Loucy (cell line): ENCODE measurements around the gene CHCHD6.

Experiments used
- H2AFZ ChIP-seq: fragments of 200-600 bp; sonication (generic); 2 replicates; pipeline ENCODE4 v1.6.0; 2016; ENCODE audit warnings: antibody characterized with exemption, mild to moderate bottlenecking, low read length, moderate library complexity
- H3F3A ChIP-seq: fragments of 200-600 bp; 2 replicates; pipeline ENCODE4 v1.6.0; 2016; ENCODE audit warnings: antibody characterized with exemption, low read depth, mild to moderate bottlenecking
- H3K27me3 ChIP-seq: fragments of 200-600 bp; sonication (generic); 2 replicates; pipeline ENCODE4 v1.6.1; 2014; ENCODE audit warnings: low read length, mild to moderate bottlenecking; ENCODE audit not compliant: insufficient read depth, poor library complexity, severe bottlenecking
- H3K36me3 ChIP-seq: fragments of 200-600 bp; sonication (generic); 2 replicates; pipeline ENCODE4 v1.6.1; 2016; ENCODE audit warnings: low read length; ENCODE audit not compliant: insufficient read depth
- H3K4me1 ChIP-seq: fragments of 200-600 bp; sonication (generic); 2 replicates; pipeline ENCODE4 v1.5.1; 2014; ENCODE audit warnings: low read length, mild to moderate bottlenecking; ENCODE audit not compliant: insufficient read depth, poor library complexity, severe bottlenecking
- H3K4me2 ChIP-seq: fragments of 200-600 bp; sonication (generic); 2 replicates; pipeline ENCODE4 v1.6.0; 2014; ENCODE audit warnings: antibody characterized with exemption, low read length, low read depth, mild to moderate bottlenecking; ENCODE audit not compliant: poor library complexity, severe bottlenecking
- H3K4me3 ChIP-seq: fragments of 200-600 bp; sonication (generic); 2 replicates; pipeline ENCODE4 v1.5.1; 2014; ENCODE audit warnings: low read length, mild to moderate bottlenecking, mixed read lengths; ENCODE audit not compliant: poor library complexity, severe bottlenecking
- H3K79me2 ChIP-seq: fragments of 200-600 bp; sonication (generic); 2 replicates; pipeline ENCODE4 v1.6.1; 2014; ENCODE audit warnings: low read length; ENCODE audit not compliant: insufficient read depth
- H3K9ac ChIP-seq: fragments of 200-600 bp; sonication (generic); 2 replicates; pipeline ENCODE4 v1.6.0; 2014; ENCODE audit warnings: mild to moderate bottlenecking, low read depth, low read length, moderate library complexity; ENCODE audit not compliant: poor library complexity, severe bottlenecking
- H3K9me2 ChIP-seq: fragments of 200-600 bp; sonication (generic); replicated peaks from 2 replicates; pipeline ENCODE4 v1.6.1; 2016; ENCODE audit warnings: low read depth, low read length, mixed read lengths
- H3K9me3 ChIP-seq: fragments of 200-600 bp; sonication (generic); 2 replicates; pipeline ENCODE4 v1.6.1; 2014; ENCODE audit warnings: mild to moderate bottlenecking, antibody characterized with exemption, low read length, low read depth; ENCODE audit not compliant: insufficient read depth
- H4K20me1 ChIP-seq: fragments of 200-600 bp; sonication (generic); 2 replicates; pipeline ENCODE4 v1.6.0; 2014; ENCODE audit warnings: antibody characterized with exemption, low read length, mild to moderate bottlenecking; ENCODE audit not compliant: insufficient read depth, poor library complexity, severe bottlenecking
- CTCF ChIP-seq: fragments of 200-600 bp; sonication (generic); conservative IDR thresholded peaks from 2 replicates; pipeline ENCODE4 v1.5.1; 2014; ENCODE audit warnings: mild to moderate bottlenecking, antibody characterized with exemption, low read length
- EZH2phosphoT487 ChIP-seq: fragments of 200-600 bp; IDR thresholded peaks from 2 replicates; pipeline ENCODE4 v1.6.1; 2018; ENCODE audit warnings: antibody characterized with exemption, mild to moderate bottlenecking, moderate library complexity, borderline replicate concordance

CHCHD6 gene

GRCh38 chr3:126752303-126753190 lies 48.5 kb downstream of the CHCHD6 start:
- Histone ChIP-seq H3K79me2 (no peaks in the 10 kb centered on the region), H3K27me3 (no peaks in the 10 kb centered on the region), H2AFZ (no peak overlapping the region), H3K4me2 (no peak overlapping the region), H3K9me3 (no peaks in the 10 kb centered on the region), H3K4me3 (no peak overlapping the region), H3K4me1 (no peaks in the 10 kb centered on the region), H4K20me1 (no peaks in the 10 kb centered on the region), H3K9ac (no peak overlapping the region), H3K36me3 (no peaks in the 10 kb centered on the region), H3F3A (no peaks in the 10 kb centered on the region), H3K9me2 (no peaks in the 10 kb centered on the region)
- TF ChIP-seq CTCF (peak; percentile 87), EZH2phosphoT487 (no peak)

GRCh38 chr3:126753191-126754160 lies 49.4 kb downstream of the CHCHD6 start:
- no peaks in the 10 kb centered on the region for H3K4me1 ChIP-seq
- no peaks in the 10 kb centered on the region for H4K20me1 ChIP-seq
- no peak for TF ChIP-seq CTCF
- no peak for TF ChIP-seq EZH2phosphoT487
- no peak overlapping the region for H3K4me3 ChIP-seq
- no peak overlapping the region for H3K4me2 ChIP-seq
- H2AFZ ChIP-seq = no peak overlapping the region
- no peaks in the 10 kb centered on the region for H3K27me3 ChIP-seq
- H3K9me2 ChIP-seq = no peaks in the 10 kb centered on the region
- H3K9me3 ChIP-seq = no peaks in the 10 kb centered on the region
- no peaks in the 10 kb centered on the region for H3K79me2 ChIP-seq
- no peak overlapping the region for H3K9ac ChIP-seq
- H3F3A ChIP-seq = no peaks in the 10 kb centered on the region
- H3K36me3 ChIP-seq = no peaks in the 10 kb centered on the region

GRCh38 chr3:126755866-126756265 lies 51.8 kb downstream of the CHCHD6 start:
- Histone ChIP-seq H3K4me3 (no peak overlapping the region), H4K20me1 (no peaks in the 10 kb centered on the region)

More at GRCh38 chr3:126755866-126756265, 51.8 kb downstream of the CHCHD6 start:
- no peaks in the 10 kb centered on the region for H3K27me3 ChIP-seq
- TF ChIP-seq EZH2phosphoT487 (no peak), CTCF (no peak)
- no peak overlapping the region for H2AFZ ChIP-seq
- no peak overlapping the region for H3K4me2 ChIP-seq
- H3K79me2 ChIP-seq = no peaks in the 10 kb centered on the region
- H3K4me1 ChIP-seq = peaks cover 6% of the 10 kb centered on the region
- H3K9ac ChIP-seq = no peak overlapping the region
- no peaks in the 10 kb centered on the region for H3F3A ChIP-seq
- no peaks in the 10 kb centered on the region; the same call in 1 of the 2 replicates for H3K36me3 ChIP-seq
- H3K9me3 ChIP-seq = no peaks in the 10 kb centered on the region
- H3K9me2 ChIP-seq = no peaks in the 10 kb centered on the region
